NT2/D1 (cell line): Measurements from ENCODE around the gene CDKN2B-AS1.

ENCODE experiments used
- SUZ12 ChIP-seq: IDR thresholded peaks from 2 replicates; pipeline ENCODE4 v1.6.1; 2011; ENCODE audit not compliant: insufficient read length, insufficient read depth; ENCODE audit errors: extremely low read depth
- ZNF274 ChIP-seq: IDR thresholded peaks from 2 replicates; pipeline ENCODE4 v1.6.1; 2011; ENCODE audit warnings: mild to moderate bottlenecking, low read depth, low read length

- no peak for TF ChIP-seq SUZ12
- TF ChIP-seq ZNF274 = no peak
Measured at GRCh38 chr9:22035591-22036011, 41.0 kb downstream of the CDKN2B-AS1 start.
